Prostate gland (tissue), 2 donors: ENCODE data around the gene NAA40. TPM values are rescaled to one million over a fixed set of nuclear protein-coding genes. Genes with fewer than 3 reads are reported as not detected.

Experiments used
- DNase-seq: peaks from one replicate; pipeline ENCODE4 v3.0.0-alpha.2; 2019; ENCODE audit warnings: low spot score
- H3K27ac ChIP-seq, 2 donors: fragments of 200-600 bp; sonication (generic); 2 replicates each; pipeline ENCODE4 v1.5.1; 2017 to 2019
- H3K27me3 ChIP-seq: fragments of 200-600 bp; sonication (generic); replicated peaks from 2 replicates; pipeline ENCODE4 v1.5.1; 2019; ENCODE audit not compliant: insufficient read depth
- H3K36me3 ChIP-seq, 2 donors: fragments of 200-600 bp; sonication (generic); 1 replicate in 1 of 2; 2 replicates in 1 of 2; pipeline versions ENCODE4 v1.5.1 to v1.8.1; 2017 to 2019
- H3K4me1 ChIP-seq: fragments of 200-600 bp; sonication (generic); replicated peaks from 2 replicates; pipeline ENCODE4 v1.5.1; 2019
- H3K4me3 ChIP-seq, 2 donors: fragments of 200-600 bp; sonication (generic); 2 replicates each; pipeline ENCODE4 v1.5.1; 2017 to 2019
- H3K9me3 ChIP-seq: fragments of 200-600 bp; sonication (generic); 2 replicates; pipeline ENCODE4 v1.5.1; 2017
- CTCF ChIP-seq, 4 experiments: fragments of 200-600 bp in 2 of 4; fragments of 450-650 bp in 2 of 4; sonication (generic) in 2 of 4; IDR thresholded peaks; 1 replicate in 3 of 4; 2 replicates in 1 of 4; pipeline ENCODE4 v1.5.1; 2016 to 2019; ENCODE audit warnings: antibody characterized with exemption in 4 of 4, mild to moderate bottlenecking in 2 of 4, moderate library complexity in 2 of 4
- POLR2A ChIP-seq: fragments of 450-650 bp; IDR thresholded peaks from one replicate; pipeline ENCODE4 v1.6.1; 2016; ENCODE audit warnings: antibody characterized with exemption, mild to moderate bottlenecking
- POLR2AphosphoS5 ChIP-seq: sonication (generic); formaldehyde crosslinking; IDR thresholded peaks from one replicate; pipeline ENCODE4 v1.6.1; 2017; ENCODE audit warnings: antibody characterized with exemption
- WGBS: methylation state at CpG from one replicate; pipeline ENCODE4 v1.1.5; 2018; 5-methylcytosine and 5-hydroxymethylcytosine counted together
- intact Hi-C: fragments of 100-400 bp; cut with DNase I; formaldehyde crosslinking; loops from one replicate; pipeline ENCODE4 v1.14.2; 2022
- total RNA-seq, 2 donors: library from RNA; depleted of rRNA; stranded (reverse); fragments of >200 nt; gene quantifications; one replicate each; pipeline ENCODE4 v1.1.0, GENCODE V29; 2016

NAA40 gene
- total RNA-seq, 2 donors from 2014 or later = 23.3 to 24.7 TPM

GRCh38 chr11:63914896-63915691, 23.7 kb upstream of the NAA40 start:
- TF ChIP-seq POLR2AphosphoS5 (no peak), CTCF (IDR thresholded peaks at IDR 0.05) (no peak), POLR2A (no peak)
- no peaks in the 10 kb centered on the region for H3K9me3 ChIP-seq
- H3K36me3 ChIP-seq = no peaks in the 10 kb centered on the region
- 65% methylated on average over 16 of the region's 20 CpGs for WGBS
- H3K4me1 ChIP-seq = peaks cover 14% of the 10 kb centered on the region
- H3K27ac ChIP-seq = no peak overlapping the region
- H3K27me3 ChIP-seq = no peaks in the 10 kb centered on the region
- DNase-seq = no peak
- intact Hi-C loops = no loop called here
- H3K4me3 ChIP-seq = no peak overlapping the region

GRCh38 chr11:63915961-63916836, 22.6 kb upstream of the NAA40 start:
- intact Hi-C loops = no loop called here
- peak overlapping the region; percentile 23 to 34 for H3K4me3 ChIP-seq
- no peaks in the 10 kb centered on the region for H3K27me3 ChIP-seq
- H3K36me3 ChIP-seq = no peaks in the 10 kb centered on the region
- no peaks in the 10 kb centered on the region for H3K9me3 ChIP-seq
- peaks cover 14% of the 10 kb centered on the region for H3K4me1 ChIP-seq
- 10% methylated on average over 37 of the region's 56 CpGs for WGBS
- peak in 2 of 4 experiments; percentile 26 to 50 for TF ChIP-seq CTCF (IDR thresholded peaks at IDR 0.05)
- no peak for TF ChIP-seq POLR2A
- H3K27ac ChIP-seq = no peak overlapping the region
- DNase-seq = no peak

- H3K4me1 ChIP-seq = peaks cover 14% of the 10 kb centered on the region
- 0% methylated on average over 16 of the region's 85 CpGs for WGBS
- no peaks in the 10 kb centered on the region for H3K27me3 ChIP-seq
These were observed 21.7 kb upstream of the NAA40 start, which contains the start of gene RCOR2 for GRCh38 chr11:63916837-63917691. RCOR2 (minus strand) TSS chr11:63917164; CDS start chr11:63916456, 708 bp downstream.

More at GRCh38 chr11:63916837-63917691, 21.7 kb upstream of the NAA40 start, which contains the start of gene RCOR2:
- DNase-seq = peak; percentile 50
- Histone ChIP-seq H3K9me3 (no peaks in the 10 kb centered on the region), H3K27ac (peak within 1 kb of the TSS; percentile 52 to 61), H3K36me3 (no peaks in the 10 kb centered on the region), H3K4me3 (peak within 1 kb of the TSS; percentile 23 to 34)
- TF ChIP-seq POLR2A (no peak), POLR2AphosphoS5 (peak; percentile 27), CTCF (IDR thresholded peaks at IDR 0.05) (no peak)
- intact Hi-C loops = no loop called here
